ENCODE measurements around the gene MPST.

- TF ChIP-seq CTCF (conservative IDR thresholded peaks at IDR 0.05; ENCODE audit: low read length): no peak
- no peak for TF ChIP-seq EZH2phosphoT487 (IDR thresholded peaks at IDR 0.05; ENCODE audit: borderline replicate concordance)
Measured at GRCh38 chr22:37058917-37059701, 39.6 kb downstream of the MPST start.

Measured in Loucy (cell line).